SK-N-SH treated with all-trans-retinoic acid at 6 μM for 48 hours (cell line): ENCODE data around the gene CEP63.

Source experiments
- ARNTL ChIP-seq: fragments of 450-650 bp; formaldehyde crosslinking; IDR thresholded peaks from 2 replicates; pipeline ENCODE4 v1.5.0; 2020; ENCODE audit warnings: low read depth, mild to moderate bottlenecking, moderate library complexity, borderline replicate concordance
- ESRRG ChIP-seq: fragments of 250-450 bp; sonication (Bioruptor Pico); IDR thresholded peaks from 2 replicates; pipeline ENCODE4 v1.6.1; 2021; ENCODE audit warnings: mild to moderate bottlenecking
- SNAI2 ChIP-seq: fragments of 250-450 bp; sonication (Bioruptor Pico); IDR thresholded peaks from 2 replicates; pipeline ENCODE4 v1.5.0; 2020; ENCODE audit warnings: mild to moderate bottlenecking, moderate library complexity
- TCF4 ChIP-seq: fragments of 250-450 bp; sonication (Bioruptor Pico); IDR thresholded peaks from 2 replicates; pipeline ENCODE4 v1.8.0; 2021; ENCODE audit warnings: mild to moderate bottlenecking, moderate library complexity, borderline replicate concordance
- ZFP3 ChIP-seq: fragments of 250-450 bp; sonication (Bioruptor Pico); IDR thresholded peaks from 2 replicates; pipeline ENCODE4 v1.5.0; 2020; ENCODE audit warnings: mild to moderate bottlenecking, moderate library complexity
- TF ChIP-seq, protein P1 (sequence below): fragments of 250-450 bp; sonication (Bioruptor Pico); IDR thresholded peaks from 2 replicates; pipeline ENCODE4 v1.5.1; 2020; ENCODE audit warnings: low read depth, mild to moderate bottlenecking, moderate library complexity

GRCh38 chr3:134601539-134602439, 115.9 kb downstream of the CEP63 start:
- TF ChIP-seq ESRRG (CRISPR knock-in tag) (no peak), TCF4 (CRISPR knock-in tag) (no peak), SNAI2 (CRISPR knock-in tag) (no peak), ARNTL (CRISPR knock-in tag) (no peak), ZFP3 (CRISPR knock-in tag) (no peak)
- TF ChIP-seq, protein P1, sequence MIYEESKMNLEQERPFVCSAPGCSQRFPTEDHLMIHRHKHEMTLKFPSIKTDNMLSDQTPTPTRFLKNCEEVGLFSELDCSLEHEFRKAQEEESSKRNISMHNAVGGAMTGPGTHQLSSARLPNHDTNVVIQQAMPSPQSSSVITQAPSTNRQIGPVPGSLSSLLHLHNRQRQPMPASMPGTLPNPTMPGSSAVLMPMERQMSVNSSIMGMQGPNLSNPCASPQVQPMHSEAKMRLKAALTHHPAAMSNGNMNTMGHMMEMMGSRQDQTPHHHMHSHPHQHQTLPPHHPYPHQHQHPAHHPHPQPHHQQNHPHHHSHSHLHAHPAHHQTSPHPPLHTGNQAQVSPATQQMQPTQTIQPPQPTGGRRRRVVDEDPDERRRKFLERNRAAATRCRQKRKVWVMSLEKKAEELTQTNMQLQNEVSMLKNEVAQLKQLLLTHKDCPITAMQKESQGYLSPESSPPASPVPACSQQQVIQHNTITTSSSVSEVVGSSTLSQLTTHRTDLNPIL (CRISPR knock-in tag) = no peak
